ENCODE measurements around the gene SAMSN1.

- no peak for TF ChIP-seq CTCF (IDR thresholded peaks at IDR 0.05; ENCODE audit: control extremely low read depth in 1 of 3, insufficient read depth in 1 of 3, low read depth in 1 of 3, low read length in 3 of 3)
- TF ChIP-seq SIN3A (conservative IDR thresholded peaks at IDR 0.05 in 1 of 2, IDR thresholded peaks at IDR 0.05 in 1 of 2; ENCODE audit: low read depth in 1 of 2, low read length in 2 of 2): no peak
- no peak for TF ChIP-seq RAD21 (IDR thresholded peaks at IDR 0.05 in 1 of 2, conservative IDR thresholded peaks at IDR 0.05 in 1 of 2; ENCODE audit: low read depth in 2 of 2, low read length in 2 of 2)
- TF ChIP-seq JUN (IDR thresholded peaks at IDR 0.05; ENCODE audit: low read depth, low read length): no peak
- TF ChIP-seq TEAD4 (IDR thresholded peaks at IDR 0.05; ENCODE audit: low read depth, low read length): no peak
- no peak for TF ChIP-seq POLR2AphosphoS5 (IDR thresholded peaks at IDR 0.05; ENCODE audit: low read depth, low read length)
- no peak for TF ChIP-seq POLR2A (IDR thresholded peaks at IDR 0.05; ENCODE audit: control extremely low read depth in 1 of 2, low read depth in 2 of 2, low read length in 2 of 2)
- no peak for TF ChIP-seq TCF12 (IDR thresholded peaks at IDR 0.05; ENCODE audit: low read depth, low read length)
These were observed 91.8 kb downstream of the SAMSN1 start for GRCh38 chr21:14454016-14455009.

All from H1 (cell line).